Measurements from ENCODE around the gene S100A5. TPM values are rescaled to one million over a fixed set of nuclear protein-coding genes. Genes with fewer than 3 reads are reported as not detected.
A peak's percentile ranks its signal among the peaks of the same experiment; 100 is the strongest.

Gene S100A5
- total and polyA plus RNA-seq, 9 of the 15 experiments (the other 6 are each of a cell fraction or from before 2014, with no cell fraction given): 0.56 to 1.4 (median 0.64) TPM; not detected in 5

DNA sequence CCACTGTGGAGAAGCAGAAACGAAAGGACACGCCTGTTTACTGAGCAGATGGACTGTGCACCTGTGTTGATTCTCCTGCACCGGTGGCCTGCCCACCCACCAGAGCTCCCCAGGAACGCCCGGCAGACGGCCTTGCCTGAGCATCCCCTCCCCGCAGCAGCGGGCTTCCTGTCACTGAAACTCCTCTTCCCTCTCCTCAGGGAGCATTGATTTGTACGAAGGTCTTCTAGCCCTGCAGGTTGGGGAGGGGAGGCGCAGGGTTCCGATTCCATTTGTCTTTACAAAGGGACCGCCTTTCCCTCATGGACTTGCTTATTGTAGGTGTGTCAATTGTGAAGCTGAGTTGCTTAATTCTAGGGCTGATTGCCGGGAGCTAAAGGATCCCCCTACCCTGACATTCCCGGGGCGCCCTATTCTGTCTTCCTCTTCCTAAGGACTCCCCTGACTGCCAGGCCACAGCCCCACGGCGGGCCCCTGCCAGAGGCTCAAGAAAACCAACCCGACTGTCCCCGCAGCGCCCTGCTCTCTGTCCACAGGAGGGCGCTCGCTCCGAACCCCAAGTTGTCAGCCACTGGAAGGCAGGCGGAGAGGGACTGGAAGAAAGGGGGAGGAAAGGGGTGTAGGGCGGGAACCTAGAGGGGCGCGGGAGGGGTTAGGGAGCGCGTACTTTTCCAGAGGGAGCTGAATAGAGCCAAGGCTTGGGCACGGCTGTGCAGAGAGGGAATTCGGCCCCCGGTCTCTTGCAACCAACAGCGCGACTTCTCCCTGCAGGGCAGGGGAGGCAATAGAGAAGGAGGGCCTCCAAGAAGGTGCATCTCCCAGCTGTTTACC lies 7.8 kb downstream of the S100A5 start (continued):
- TF ChIP-seq, protein P1, sequence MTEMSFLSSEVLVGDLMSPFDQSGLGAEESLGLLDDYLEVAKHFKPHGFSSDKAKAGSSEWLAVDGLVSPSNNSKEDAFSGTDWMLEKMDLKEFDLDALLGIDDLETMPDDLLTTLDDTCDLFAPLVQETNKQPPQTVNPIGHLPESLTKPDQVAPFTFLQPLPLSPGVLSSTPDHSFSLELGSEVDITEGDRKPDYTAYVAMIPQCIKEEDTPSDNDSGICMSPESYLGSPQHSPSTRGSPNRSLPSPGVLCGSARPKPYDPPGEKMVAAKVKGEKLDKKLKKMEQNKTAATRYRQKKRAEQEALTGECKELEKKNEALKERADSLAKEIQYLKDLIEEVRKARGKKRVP (CRISPR knock-in tag; IDR thresholded peaks at IDR 0.05): no peak
- TF ChIP-seq ZNF408 (CRISPR knock-in tag; IDR thresholded peaks at IDR 0.05; ENCODE audit: low read depth) (no peak), MEIS2 (IDR thresholded peaks at IDR 0.05; ENCODE audit: partially characterized antibody) (peak; percentile 11), TAF1 (IDR thresholded peaks at IDR 0.05; ENCODE audit: control insufficient read depth, extremely low read depth, insufficient read depth, low read length, severe bottlenecking) (no peak), JUND (IDR thresholded peaks at IDR 0.05; ENCODE audit: borderline replicate concordance, low read depth, low read length) (peak; percentile 63), JUND (tag; IDR thresholded peaks at IDR 0.05; ENCODE audit: borderline replicate concordance, low read depth, low read length) (no peak; the same call in 2 of the 3 replicates), BCOR (IDR thresholded peaks at IDR 0.05) (no peak; the same call in 1 of the 2 replicates), ZFX (CRISPR knock-in tag; IDR thresholded peaks at IDR 0.05) (peak; percentile 51), KLF16 (IDR thresholded peaks at IDR 0.05) (peak; percentile 36; the same call in 1 of the 2 replicates), FOSL1 (tag; conservative IDR thresholded peaks at IDR 0.05) (no peak)

All from K562 (cell line).